G401.6 (cell line): ENCODE results near the gene MYO5A.

Experiments
- FAIRE-seq: peaks from 2 replicates; lab custom pipeline; 2012; peaks lifted over from hg19 to GRCh38; lab: Jason Lieb, UNC

MYO5A gene

DNA sequence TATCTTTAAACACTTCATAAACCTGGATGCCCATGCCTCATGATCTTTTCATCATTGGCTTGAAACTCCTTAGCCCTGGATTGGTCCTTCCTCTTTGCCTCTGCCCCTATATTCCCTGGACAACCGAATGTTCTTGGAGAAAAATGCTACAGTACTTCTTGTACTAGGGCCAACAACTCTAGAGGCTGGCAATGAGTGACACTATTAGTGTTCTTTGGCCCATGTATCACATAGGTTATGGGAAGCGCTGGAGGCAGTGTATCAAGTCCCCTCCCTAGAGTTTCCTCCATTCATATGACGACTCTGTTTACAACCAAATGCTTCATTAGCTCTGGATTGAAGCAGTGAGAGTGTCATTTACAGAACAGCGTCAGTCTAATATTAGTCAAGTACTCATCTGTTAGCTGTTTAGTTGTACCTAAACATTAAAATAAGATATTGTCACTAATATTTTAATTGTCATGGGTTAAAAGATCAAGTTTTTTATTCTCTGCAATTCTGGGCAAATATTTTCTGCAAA lies 166.6 kb downstream of the MYO5A start:
- no peak for FAIRE-seq

DNA sequence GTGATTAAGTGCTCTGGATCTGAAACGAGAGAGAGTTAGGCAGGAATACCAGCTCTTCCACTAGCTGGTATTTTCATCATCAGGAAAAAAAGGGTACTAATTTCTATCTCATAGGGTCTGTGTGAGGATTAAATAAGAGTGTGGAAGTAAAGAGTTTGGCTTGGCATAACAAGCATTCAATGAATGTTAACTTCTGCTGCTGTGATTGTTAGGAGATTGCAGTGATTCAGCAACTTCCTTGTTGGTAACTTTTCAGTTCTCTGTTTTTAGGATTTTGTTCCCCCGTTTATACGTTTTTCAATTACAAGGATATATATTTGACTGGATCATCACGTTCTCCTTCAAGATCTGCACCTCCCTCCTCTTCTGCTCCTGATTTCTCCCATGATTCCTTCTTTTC lies 167.2 kb downstream of the MYO5A start:
- FAIRE-seq = no peak

DNA sequence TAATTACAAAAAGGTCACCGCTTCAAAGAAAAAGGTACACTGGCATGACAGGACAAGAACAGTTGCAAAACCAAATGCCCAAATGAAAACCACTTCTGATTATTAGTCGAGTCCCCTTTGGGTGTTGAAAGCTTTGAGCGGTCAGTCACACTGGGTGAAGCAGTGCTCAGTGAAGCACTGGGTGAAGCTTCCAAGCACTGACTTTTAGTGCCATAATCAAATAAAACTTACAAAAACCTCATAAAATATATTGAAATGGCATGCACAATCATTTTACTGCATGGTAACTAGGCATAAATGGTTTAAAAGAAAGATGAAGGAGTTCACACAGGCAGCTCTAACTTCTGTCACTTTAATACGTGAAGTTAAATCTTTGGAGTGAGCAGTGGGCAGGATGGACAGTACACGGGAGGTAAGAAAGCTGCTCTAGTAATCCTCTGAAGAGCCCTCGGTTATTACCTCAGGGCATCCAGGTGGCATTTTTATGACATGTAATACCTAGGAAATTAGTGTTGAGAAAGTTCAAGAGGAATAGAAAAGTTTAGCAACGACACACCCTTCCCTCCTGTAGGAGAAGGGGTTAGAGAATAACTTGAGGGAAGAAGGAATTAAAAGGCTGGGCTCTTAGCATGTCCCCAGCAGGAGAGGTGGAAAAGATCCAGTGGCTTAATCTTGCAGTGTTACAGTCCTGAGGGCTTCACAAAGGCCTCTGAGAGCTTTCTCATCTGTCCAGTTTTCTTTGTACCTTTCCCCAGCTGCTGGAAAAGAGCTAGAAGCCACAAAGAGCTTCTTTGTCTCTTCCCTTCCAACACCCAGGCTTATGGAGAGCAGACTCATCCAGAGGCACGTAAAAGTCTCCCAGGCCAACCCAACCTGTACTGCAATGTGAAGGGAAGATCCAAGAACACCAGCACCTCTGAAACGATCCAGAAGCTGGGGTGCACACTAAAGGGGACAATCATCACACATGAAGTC lies 168.2 kb downstream of the MYO5A start:
- no peak for FAIRE-seq

DNA sequence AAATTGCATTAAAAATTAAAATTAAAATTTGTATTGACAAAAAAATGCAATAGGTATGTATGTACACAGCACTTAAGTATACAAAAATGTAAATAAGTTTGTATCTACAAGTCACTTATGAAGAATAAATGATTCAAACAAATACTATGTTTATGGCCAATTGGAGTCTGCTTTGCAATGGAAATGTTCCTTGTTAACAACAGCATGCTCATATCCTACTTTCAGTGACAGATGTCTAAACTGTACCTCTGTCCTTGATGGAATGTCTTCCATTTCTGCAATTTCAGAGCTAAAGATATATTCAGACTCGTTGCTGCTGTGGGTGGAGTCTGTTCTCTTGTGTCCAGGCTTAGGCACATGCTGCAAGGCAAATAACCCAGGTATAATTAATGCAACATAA lies 169.0 kb downstream of the MYO5A start:
- peak; percentile 58 for FAIRE-seq

DNA sequence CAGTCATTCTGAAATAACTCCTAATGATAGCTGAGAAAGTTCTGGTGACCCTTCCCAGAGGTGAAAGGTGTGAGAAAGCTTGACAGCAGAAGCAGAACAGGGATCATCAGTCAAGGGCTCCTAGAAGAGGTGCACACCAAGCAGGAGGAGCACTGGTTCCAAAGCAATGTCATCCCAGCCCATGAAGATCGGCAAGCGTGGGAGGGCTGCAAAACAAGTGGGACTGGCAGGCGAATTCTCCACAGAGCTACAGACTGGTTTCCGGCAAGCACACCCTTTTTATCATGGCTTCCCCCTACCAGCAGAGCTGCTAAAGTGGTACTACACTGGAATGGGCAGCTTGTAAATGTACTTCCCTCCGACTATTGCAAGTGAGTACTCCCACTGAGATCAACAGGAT lies 170.7 kb downstream of the MYO5A start:
- FAIRE-seq = no peak

DNA sequence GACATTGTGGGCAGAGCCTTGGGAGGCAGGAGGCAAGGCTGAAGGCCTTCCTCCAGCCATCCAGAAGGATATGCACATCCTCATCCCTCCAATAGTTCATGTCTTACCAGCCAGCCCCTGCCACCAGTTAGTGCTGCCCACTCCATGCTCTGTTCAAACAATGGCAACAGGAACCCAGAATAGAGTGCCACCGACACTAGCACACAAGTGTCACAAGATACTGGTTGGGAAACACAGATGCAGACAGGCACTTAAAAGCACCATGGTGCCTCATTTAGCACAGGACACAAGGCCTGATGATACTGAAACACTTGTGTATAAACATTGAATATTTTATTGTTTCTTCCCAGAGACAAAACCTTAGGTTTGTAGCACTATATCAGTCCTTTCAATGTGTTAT lies 176.6 kb downstream of the MYO5A start:
- FAIRE-seq = no peak

DNA sequence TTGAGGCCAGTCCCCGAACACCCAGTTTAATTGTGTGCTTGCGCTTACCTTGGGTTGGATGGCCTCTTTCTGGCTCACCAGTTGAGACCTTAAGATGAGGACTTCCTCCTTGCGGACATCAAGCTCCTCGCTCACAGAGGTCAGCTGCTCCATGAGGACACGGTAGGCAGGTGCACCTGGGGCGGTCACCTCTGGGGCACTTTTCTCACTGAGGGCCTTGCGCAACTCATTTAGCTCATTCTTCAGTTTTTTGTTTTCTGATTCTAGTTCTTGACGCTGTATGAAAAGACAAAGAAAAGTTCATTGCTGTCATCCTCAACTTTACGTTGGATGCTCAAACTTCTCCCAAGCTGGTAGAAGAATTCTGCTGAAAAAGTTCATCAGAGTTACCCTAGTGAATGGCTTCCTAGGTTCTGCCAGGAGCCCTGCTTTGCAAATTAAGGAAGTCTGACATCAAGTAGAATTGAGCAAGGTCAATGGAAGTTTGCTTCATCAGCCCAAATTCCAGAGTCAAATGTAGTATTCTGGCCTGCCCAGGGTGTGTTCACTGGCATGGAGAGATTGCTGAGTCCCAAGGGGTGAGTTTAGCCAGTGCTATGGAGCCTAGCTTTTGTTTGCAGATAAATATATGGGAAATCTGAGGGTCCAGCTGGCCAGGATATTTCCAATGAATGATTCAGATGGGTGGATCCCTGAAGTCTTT lies 177.3 kb downstream of the MYO5A start:
- FAIRE-seq = no peak

DNA sequence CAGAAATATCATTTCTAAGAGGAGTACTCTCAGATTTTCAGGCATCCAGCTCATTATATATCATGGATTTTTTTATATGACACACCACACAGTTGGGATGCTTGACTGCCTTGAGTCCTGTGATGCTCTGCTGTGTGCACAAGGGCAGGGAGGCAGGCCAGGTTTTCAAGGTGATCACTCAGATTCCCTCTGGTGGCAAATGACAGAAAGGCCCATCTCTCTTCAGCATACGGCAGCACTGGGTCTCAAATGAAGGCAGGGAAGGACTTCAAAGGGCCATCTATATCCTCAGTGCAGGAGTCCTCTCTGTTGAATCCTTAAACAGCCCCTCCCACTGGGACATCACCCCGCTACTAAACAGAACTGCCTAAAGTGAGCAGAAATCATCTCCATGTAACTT lies 178.3 kb downstream of the MYO5A start:
- no peak for FAIRE-seq

DNA sequence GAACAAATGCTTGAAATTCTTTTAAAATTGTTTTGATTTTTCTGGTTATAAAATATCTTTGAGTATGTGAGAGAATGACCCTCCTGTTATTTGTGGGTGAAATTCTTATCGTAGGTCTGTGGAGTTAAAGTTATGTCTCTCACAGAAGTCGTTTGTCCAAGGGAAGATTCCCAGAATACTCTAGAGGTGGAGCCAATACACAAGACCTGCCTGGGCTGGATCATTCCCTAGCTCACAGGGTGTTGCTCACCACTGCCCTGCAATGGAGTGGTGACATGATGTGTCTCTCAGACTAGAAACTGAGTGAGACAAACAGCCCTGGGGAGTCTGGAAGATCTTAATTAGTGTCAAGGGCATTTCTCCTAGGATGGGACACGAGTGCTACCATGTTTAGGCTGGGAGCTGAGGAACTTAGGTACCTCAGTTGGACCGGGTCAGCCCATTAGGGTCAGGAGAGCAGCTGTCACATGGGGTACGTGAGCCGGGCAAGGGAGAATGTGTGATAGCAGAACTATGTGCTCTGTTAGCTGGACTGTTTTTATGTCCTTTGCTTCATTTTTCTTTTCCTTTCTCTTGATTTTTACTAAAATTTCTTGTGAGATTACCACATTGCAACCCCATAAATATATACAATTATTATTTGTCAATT lies 179.5 kb downstream of the MYO5A start:
- no peak for FAIRE-seq

DNA sequence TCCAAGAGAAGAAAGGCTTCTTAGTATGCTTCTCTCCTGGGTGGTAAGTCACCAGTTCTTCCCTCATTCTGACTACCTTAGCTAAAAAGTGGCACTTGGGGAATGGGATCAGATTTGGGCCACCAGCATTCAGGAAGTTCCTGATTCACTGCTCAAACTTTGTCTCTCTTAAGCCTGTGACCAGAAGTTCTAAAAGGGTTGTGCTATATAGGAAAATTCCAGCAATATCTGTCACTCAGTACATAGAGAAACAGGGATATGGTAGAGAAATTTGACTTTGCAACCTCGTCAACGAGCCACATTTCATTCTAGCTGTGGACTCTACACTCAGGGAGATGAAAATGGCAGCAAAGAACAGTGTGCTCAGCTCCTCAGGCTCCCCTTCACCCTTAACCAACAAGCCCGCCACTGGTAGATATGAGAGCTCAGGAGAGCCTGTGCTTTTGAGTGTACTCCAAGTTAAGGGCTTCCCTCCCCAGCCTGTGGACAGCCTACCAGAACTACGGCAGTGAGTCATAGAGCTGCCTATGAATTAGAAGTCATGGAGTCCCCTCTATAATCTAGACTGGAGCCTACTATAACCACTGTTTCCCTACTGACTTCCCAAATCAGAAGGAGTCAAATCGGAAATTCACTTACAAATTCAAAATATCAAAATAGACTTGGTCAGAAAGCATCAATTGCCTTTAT lies 180.5 kb downstream of the MYO5A start:
- no peak for FAIRE-seq

DNA sequence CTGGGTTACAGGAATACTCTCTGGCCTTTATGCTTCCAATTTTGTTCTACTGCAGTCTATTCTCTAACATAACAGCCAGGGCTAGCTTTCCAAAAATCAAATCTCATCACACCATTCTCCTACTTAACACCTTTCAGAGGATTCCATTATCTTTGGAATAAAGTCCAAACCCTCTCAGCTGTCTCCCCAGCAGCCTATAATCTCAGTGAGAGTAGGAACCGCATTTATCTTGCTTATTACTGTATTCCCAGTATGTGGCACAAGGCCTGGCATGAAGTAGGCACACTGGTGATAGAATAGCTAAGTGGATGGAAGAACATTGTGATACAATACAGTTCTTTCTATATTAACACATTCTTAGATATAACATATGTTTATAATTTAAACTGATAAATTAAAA lies 184.1 kb downstream of the MYO5A start:
- FAIRE-seq = no peak

DNA sequence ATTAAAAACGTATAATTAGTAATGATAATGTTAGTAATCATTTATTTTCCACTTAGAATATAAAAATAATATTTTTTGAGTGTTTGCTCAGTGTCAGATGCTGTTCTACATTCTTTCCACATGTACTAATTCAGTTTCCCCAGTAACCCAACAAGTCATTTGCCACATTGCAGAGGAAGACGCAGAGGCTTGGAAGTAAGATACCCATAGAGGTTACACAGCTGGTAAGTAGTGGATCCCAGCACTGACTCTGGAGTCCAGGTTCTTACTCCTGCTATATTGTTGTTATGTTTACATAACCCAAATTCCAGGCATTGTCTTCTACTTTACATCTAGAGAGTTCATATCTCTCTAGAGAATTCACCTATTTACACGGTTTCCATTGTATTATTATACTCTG lies 184.8 kb downstream of the MYO5A start:
- no peak for FAIRE-seq

DNA sequence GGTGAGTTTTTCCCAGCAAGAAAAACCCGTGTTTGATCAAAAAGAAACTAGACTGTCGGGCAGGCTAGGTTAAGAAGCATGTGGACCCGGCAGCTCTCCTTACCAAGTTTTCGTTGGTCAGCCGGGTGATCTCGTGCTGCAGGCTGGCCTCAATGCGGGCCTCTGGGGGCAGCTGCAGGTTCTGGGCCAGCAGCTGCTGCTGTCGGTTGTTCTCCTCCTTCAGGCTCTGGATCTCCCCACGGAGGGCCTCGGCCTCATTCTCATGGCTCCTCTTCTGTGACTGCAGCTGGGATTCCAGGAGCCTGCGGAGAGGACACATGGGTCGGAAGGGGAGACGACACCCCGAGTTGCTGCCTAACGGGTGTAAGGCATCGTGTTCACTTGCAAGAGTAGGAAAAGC lies 188.6 kb downstream of the MYO5A start:
- no peak for FAIRE-seq

DNA sequence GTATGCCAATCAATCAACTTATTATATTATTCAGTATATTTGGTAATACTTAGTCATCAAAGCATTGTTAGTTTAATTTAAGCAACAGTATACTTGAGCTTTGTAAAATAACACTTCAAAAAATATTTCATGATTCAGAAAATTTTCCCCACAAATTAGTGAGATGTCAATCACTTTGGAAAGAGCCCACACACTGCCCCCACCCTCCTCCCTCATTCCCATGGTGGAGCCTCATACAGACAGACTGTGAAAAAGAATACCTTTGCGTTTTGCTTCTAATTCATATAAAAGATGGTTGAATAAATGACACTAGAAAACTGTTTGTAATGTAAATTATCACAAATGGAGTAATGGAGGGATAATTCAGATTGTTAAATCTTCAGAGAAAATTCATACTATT lies 189.8 kb downstream of the MYO5A start:
- FAIRE-seq = no peak

DNA sequence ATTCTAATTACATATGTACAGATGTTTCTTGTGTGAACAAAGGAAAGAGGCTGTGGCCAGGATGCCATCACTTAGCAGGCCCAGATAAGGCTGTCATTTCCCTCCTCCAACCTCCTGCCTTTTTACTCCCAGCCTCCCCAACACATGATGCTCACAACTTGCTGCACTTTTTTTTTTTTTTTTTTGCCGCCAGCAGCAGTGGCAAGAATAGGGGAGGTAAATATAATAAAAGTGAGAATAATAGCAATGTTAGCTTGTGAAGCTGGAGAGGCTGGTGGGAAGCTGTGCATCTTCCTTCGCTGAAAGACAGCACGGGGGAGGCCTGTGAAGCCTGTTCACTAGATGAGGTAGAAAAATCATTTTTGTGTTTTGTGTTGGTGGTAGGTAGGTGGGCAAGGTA lies 190.6 kb downstream of the MYO5A start:
- FAIRE-seq = no peak

DNA sequence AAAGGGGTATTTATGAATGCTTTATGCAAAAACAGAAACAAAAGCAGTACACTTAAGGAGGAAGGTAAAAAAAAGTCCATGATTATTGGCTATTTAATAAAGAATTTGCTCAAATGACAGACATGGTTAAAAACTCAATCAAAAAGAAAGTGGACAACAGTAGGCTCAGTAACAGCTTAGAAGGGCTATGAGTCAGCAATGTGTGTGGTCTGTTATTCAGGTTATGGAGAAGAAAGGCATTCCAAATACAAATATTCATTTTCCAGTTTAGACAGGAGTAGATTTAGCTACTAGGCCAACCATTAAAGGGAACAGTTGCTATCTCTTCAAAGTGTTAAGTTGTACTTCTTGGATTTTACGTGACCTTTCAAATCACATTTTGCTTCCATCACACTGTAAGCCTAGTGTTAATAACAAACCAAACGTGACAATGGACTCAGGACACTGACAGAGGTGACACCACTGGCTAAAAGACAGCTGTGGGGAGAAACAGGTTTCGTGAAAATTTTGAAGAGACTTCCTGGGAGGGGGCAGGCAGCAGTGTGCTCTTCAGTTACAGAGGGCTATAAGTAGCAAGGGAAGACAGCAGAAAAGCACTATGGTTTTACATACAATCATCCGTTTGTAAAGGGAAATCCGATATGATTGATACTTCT lies 191.4 kb downstream of the MYO5A start:
- FAIRE-seq = no peak

DNA sequence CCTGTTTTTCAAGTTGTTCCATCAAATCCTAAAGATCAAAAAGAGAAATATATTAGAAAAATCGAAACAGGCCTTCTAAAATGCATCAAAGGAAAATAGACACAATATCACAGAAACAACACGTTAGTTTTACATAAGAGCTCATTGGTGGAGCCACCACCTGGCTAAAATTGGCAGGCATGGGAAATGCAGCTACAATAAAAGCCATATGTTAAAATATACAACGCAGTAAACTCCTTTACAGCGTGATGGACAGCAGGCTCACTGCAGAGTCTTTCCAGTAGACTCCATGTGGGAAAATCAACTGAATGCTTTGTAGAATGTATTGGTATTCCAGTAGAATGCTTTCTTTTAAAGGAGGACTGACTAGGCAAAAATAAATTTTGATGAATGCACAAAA lies 192.2 kb downstream of the MYO5A start:
- FAIRE-seq = no peak

DNA sequence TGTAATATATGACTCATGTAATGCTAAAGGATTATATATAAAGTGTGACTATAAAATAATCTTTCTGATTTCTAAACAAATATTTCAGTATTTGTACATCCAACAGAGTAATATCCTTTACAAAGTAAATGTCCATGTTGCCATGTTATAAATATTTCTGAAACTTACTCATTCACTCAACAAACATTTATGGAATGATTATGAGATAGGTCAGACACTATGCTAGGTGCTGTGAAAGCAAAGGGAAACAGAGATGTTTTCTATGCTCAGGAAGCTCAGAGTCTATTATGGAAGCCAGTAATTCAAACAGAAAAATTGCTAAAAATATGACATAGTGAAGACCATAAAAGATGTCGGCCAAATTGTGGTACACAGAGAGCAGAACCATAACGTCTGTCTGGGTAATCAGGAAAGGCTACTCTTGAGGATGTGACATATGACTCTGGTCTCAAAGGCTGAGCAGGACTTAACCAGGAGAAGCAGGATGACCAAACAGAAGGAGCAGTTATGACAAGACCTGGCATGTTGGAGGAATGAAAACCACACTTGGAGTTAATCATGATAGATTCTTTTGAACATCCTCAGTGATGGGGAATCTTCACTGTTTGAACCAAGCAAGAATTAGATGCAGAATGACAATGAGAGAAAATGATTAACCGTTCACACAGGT lies 194.1 kb downstream of the MYO5A start:
- FAIRE-seq = no peak

DNA sequence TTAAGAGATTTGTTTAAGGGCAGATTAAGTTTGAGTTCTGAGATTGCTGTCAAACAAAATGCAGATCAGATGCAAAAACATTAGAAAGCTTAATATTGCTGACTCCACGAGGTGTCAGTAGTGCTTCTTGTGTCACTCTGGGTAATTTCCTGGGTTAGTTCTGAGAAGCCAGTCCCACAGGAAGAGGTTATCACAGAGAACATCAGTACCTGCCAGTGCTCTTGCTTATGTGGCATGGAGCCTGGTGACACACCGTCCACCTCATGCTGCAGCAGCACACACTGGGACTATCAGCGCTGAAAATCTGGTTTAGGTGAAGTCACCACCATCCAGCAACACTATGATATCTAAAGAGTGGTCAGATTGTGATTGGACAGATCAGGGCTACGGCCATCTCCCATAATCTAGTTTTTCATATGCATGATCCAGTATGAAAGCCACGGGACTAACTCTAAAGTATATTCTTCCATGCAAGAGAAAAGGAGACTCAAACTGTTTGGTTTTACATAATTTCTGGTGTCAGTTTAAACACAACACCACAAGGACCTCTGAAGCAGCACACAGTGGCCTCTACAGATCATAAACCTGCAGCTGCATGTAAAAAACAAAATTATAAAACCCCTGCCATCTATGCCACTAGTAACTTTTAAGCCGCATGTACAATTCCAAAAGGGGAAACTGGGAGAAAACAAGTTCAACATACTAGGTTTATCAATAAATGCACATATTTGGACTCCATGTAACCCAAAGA lies 197.0 kb downstream of the MYO5A start:
- FAIRE-seq = no peak

DNA sequence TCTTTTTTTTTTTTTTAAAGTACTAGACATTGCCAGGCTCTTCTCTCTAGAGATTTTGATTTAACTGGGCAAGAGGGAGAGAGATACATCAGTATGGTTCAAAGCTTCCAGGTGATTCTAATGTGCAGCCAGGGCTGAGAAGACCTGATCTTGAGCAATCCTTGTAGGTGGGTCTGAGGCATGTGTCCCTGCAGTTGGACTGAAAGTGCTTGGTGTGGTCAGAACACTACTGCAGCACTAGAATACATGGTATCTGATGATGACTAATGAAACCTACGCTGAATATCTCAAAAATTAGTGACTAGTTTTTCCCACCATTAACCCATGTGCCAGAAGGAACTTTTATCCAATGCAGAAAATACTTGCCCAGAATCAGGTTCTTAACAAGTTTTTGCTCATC lies 198.7 kb downstream of the MYO5A start:
- no peak for FAIRE-seq
